GM12891 (cell line): ENCODE data around the gene IFIT3.

Experiments
- PAX5 ChIP-seq: IDR thresholded peaks from 2 replicates; pipeline ENCODE4 v1.6.1; 2011; ENCODE audit warnings: low read length, moderate library complexity, mild to moderate bottlenecking; ENCODE audit not compliant: insufficient read depth, severe bottlenecking
- POLR2A ChIP-seq: IDR thresholded peaks from 2 replicates; pipeline ENCODE4 v1.6.1; 2011; ENCODE audit warnings: low read depth, low read length, control low read depth
- POLR2AphosphoS5 ChIP-seq: IDR thresholded peaks from 2 replicates; pipeline ENCODE4 v1.6.1; 2011; ENCODE audit warnings: low read depth, low read length, control low read depth
- SPI1 ChIP-seq: IDR thresholded peaks from 2 replicates; pipeline ENCODE4 v1.6.1; 2011; ENCODE audit warnings: low read depth, low read length, control low read depth
- TAF1 ChIP-seq: IDR thresholded peaks from 2 replicates; pipeline ENCODE4 v1.6.1; 2011; ENCODE audit warnings: low read depth, low read length, control low read depth

- no peak for TF ChIP-seq POLR2A
- no peak for TF ChIP-seq TAF1
- TF ChIP-seq SPI1: no peak
- no peak for TF ChIP-seq POLR2AphosphoS5
- no peak for TF ChIP-seq PAX5
Observed at GRCh38 chr10:89304925-89305324, 22.9 kb upstream of the IFIT3 start.
